Vagina (tissue), 2 donors: ENCODE results near the gene BNIP3. TPM values are rescaled to one million over a fixed set of nuclear protein-coding genes. Genes with fewer than 3 reads are reported as not detected.

ENCODE experiments used
- DNase-seq, 2 donors: peaks; one replicate each; pipeline ENCODE4 v3.0.0-alpha.2; 2017; ENCODE audit errors: extremely low spot score in 2 of 2
- H3K27ac ChIP-seq: fragments of 200-600 bp; sonication (generic); one replicate; pipeline ENCODE4 v1.5.1; 2019
- H3K27me3 ChIP-seq: fragments of 200-600 bp; sonication (generic); one replicate; pipeline ENCODE4 v1.5.1; 2019
- H3K36me3 ChIP-seq, 2 donors: fragments of 200-600 bp; sonication (generic); one replicate each; pipeline ENCODE4 v1.5.1; 2017 to 2019
- H3K4me1 ChIP-seq: fragments of 200-600 bp; sonication (generic); one replicate; pipeline ENCODE4 v1.5.1; 2019
- H3K4me3 ChIP-seq, 2 donors: fragments of 200-600 bp; sonication (generic); 1 replicate in 1 of 2; 2 replicates in 1 of 2; pipeline ENCODE4 v1.5.1; 2016 to 2019
- H3K9me3 ChIP-seq: fragments of 200-600 bp; sonication (generic); one replicate; pipeline ENCODE4 v1.5.1; 2019
- POLR2A ChIP-seq, 2 donors: fragments of 450-650 bp; IDR thresholded peaks; one replicate each; pipeline ENCODE4 v1.6.1; 2017; ENCODE audit warnings: antibody characterized with exemption in 2 of 2, mild to moderate bottlenecking in 2 of 2, moderate library complexity in 2 of 2
- POLR2AphosphoS5 ChIP-seq, 2 donors: sonication (generic); formaldehyde crosslinking; IDR thresholded peaks; one replicate each; pipeline ENCODE4 v1.9.0; 2017; ENCODE audit warnings: antibody characterized with exemption in 2 of 2, mild to moderate bottlenecking in 2 of 2, low read depth in 1 of 2; ENCODE audit not compliant: insufficient read depth in 1 of 2
- intact Hi-C: fragments of 100-400 bp; cut with DNase I; formaldehyde crosslinking; loops from one replicate; pipeline ENCODE4 v1.15.1; 2023
- total RNA-seq: library from RNA; depleted of rRNA; stranded (reverse); fragments of >200 nt; gene quantifications from one replicate; pipeline ENCODE4 v1.2.3, GENCODE V29; 2016
- TF ChIP-seq, protein P1 (sequence below), 3 experiments: fragments of 450-650 bp in 2 of 3; fragments of 200-600 bp in 1 of 3; sonication (generic) in 1 of 3; IDR thresholded peaks; one replicate each; pipeline ENCODE4 v1.5.1; 2017 to 2019; ENCODE audit warnings: antibody characterized with exemption in 3 of 3, mild to moderate bottlenecking in 2 of 3, moderate library complexity in 2 of 3

The BNIP3 gene
- total RNA-seq, 1 donor from 2014 or later = 40.8 TPM

DNA sequence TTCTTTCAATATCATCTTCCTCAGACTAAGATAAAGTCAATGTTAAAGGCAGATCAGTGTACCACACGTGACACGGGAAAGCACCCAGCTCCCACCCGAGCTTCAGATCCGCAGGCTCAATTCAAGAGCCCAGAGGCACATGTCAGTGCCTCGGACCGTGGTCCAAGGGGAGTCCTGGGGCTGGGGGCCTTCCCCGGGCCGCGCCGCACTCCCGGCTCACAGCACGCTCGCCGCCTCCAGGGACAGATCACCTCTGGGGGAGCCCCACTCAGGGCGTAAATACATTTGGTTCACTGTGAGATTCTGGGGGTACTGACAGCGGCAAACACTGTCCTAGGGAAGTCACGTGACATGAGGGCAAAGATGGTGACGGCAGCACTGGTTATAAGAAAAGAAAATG lies 10.8 kb downstream of the BNIP3 start:
- Histone ChIP-seq H3K27ac (no peak overlapping the region), H3K27me3 (no peaks in the 10 kb centered on the region), H3K4me1 (peaks cover 7% of the 10 kb centered on the region), H3K4me3 (no peak overlapping the region), H3K9me3 (no peaks in the 10 kb centered on the region), H3K36me3 (peaks cover 0 to 37% of the 10 kb centered on the region in 2 donors)
- no peak for DNase-seq
- intact Hi-C loops = no loop called here
- TF ChIP-seq POLR2A (IDR thresholded peaks at IDR 0.05) (no peak), POLR2AphosphoS5 (IDR thresholded peaks at IDR 0.05; ENCODE audit: insufficient read depth in 1 of 2, low read depth in 1 of 2) (no peak)
- TF ChIP-seq, protein P1, sequence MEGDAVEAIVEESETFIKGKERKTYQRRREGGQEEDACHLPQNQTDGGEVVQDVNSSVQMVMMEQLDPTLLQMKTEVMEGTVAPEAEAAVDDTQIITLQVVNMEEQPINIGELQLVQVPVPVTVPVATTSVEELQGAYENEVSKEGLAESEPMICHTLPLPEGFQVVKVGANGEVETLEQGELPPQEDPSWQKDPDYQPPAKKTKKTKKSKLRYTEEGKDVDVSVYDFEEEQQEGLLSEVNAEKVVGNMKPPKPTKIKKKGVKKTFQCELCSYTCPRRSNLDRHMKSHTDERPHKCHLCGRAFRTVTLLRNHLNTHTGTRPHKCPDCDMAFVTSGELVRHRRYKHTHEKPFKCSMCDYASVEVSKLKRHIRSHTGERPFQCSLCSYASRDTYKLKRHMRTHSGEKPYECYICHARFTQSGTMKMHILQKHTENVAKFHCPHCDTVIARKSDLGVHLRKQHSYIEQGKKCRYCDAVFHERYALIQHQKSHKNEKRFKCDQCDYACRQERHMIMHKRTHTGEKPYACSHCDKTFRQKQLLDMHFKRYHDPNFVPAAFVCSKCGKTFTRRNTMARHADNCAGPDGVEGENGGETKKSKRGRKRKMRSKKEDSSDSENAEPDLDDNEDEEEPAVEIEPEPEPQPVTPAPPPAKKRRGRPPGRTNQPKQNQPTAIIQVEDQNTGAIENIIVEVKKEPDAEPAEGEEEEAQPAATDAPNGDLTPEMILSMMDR (IDR thresholded peaks at IDR 0.05) = no peak

DNA sequence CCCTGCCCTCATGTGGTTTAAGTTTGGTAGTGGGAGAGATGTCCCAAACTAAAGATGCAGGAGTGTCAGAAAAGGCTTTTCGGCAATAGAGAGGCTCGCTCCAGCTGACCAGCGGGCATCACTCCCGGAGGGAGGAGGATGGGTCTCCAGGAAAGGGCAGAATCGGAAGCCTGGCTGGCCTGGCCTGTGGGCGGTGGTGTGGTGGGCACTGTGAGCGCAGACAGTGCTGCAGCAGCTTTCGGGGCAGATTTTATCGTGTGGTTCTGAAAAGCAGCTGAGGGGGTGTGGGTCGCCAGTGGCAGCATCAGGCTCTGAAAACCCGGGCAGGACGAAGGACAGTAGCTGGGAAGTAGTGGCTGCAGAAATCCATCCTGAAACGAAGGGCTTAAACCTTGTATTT lies 12.8 kb downstream of the BNIP3 start:
- H3K9me3 ChIP-seq = no peaks in the 10 kb centered on the region
- peaks cover 0 to 44% of the 10 kb centered on the region in 2 donors for H3K36me3 ChIP-seq
- H3K4me3 ChIP-seq = no peak overlapping the region
- no peak for DNase-seq
- TF ChIP-seq POLR2AphosphoS5 (IDR thresholded peaks at IDR 0.05; ENCODE audit: insufficient read depth in 1 of 2, low read depth in 1 of 2) (no peak), POLR2A (IDR thresholded peaks at IDR 0.05) (no peak)
- TF ChIP-seq, protein P1 (IDR thresholded peaks at IDR 0.05) = no peak
- H3K27ac ChIP-seq = no peak overlapping the region
- no peaks in the 10 kb centered on the region for H3K27me3 ChIP-seq
- peaks cover 7% of the 10 kb centered on the region for H3K4me1 ChIP-seq
- intact Hi-C loops = loop anchor here (10.0 kb wide), 1 partner anchor 64 kb away; the partner anchor contains the start of gene PPP2R2D

DNA sequence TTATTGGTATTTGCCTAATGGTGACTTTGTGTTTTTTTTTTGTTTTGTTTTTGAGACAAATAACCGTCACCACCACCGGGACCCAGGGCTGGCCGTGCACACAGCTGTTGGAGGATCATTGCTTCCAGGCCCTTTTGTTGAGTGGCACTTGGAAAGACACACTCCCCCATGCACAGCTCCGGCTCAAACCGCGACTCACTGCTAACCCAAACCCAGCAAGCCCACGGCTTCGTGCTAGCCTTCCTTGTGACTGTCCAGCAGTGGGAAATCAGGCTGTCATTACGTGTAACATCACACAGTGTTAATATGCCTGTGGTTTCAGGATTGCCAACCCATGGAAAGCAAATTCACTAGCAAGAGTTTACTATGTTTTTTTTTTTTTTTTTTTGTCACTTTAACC lies 17.4 kb downstream of the BNIP3 start:
- Histone ChIP-seq H3K4me3 (no peak overlapping the region), H3K9me3 (no peaks in the 10 kb centered on the region), H3K36me3 (peaks cover 0 to 20% of the 10 kb centered on the region in 2 donors), H3K27me3 (no peaks in the 10 kb centered on the region), H3K27ac (no peak overlapping the region), H3K4me1 (no peaks in the 10 kb centered on the region)
- no peak for DNase-seq
- TF ChIP-seq, protein P1 (IDR thresholded peaks at IDR 0.05) = no peak
- no peak for TF ChIP-seq POLR2A (IDR thresholded peaks at IDR 0.05)
- intact Hi-C loops = loop anchor here (10.0 kb wide), 1 partner anchor 59 kb away; the partner anchor contains the start of gene PPP2R2D

DNA sequence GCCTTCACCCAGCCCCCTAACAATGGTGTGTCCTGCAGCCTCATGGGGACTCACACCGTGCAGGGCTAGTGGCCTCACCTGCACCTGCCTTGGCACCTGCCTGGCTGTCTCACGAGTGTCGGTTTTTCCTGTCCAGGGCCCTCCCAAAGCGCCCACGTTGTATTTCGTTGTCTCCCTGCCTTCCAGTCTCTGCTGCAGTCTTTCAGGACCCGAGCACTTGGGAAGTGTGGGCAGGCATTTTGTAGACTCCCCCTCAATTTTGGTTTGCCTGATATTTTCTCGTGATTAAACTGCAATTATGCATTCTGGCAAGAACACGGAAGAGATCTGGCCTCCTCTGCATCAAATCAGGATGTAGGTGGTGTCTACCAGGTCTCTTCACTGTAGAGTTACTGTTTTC lies 17.9 kb downstream of the BNIP3 start:
- TF ChIP-seq, protein P1 (IDR thresholded peaks at IDR 0.05) = no peak
- TF ChIP-seq POLR2AphosphoS5 (IDR thresholded peaks at IDR 0.05; ENCODE audit: insufficient read depth in 1 of 2, low read depth in 1 of 2) = no peak
- TF ChIP-seq POLR2A (IDR thresholded peaks at IDR 0.05) = no peak
- DNase-seq = no peak
- no peaks in the 10 kb centered on the region for H3K27me3 ChIP-seq
- H3K4me3 ChIP-seq = no peak overlapping the region
- H3K9me3 ChIP-seq = no peaks in the 10 kb centered on the region
- H3K4me1 ChIP-seq = no peaks in the 10 kb centered on the region
- H3K27ac ChIP-seq = no peak overlapping the region
- peaks cover 0 to 15% of the 10 kb centered on the region in 2 donors for H3K36me3 ChIP-seq
- intact Hi-C loops = loop anchor here (10.0 kb wide), 1 partner anchor 59 kb away; the partner anchor contains the start of gene PPP2R2D

DNA sequence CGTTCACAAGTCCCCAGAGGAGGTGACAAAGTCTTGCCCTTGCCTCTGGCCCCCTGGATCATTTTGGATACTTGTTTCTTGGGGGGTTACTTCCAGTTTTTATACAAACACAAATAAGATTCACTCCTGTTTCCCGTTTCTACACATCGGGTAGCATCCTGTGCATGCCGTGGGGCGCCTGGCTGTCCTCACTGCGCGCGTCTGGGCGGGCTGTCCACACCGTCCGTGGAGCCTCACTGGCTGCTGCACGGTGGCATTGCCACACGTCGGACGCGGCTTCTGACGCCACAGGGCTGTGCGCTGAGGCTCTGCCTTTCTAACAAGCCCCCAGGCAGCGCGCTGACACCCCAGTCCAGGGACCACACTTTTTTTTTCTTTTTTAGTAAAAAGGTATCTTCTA lies 18.4 kb downstream of the BNIP3 start:
- Histone ChIP-seq H3K4me3 (no peak overlapping the region), H3K4me1 (no peaks in the 10 kb centered on the region), H3K27ac (no peak overlapping the region), H3K27me3 (no peaks in the 10 kb centered on the region), H3K9me3 (no peaks in the 10 kb centered on the region), H3K36me3 (peaks cover 0 to 10% of the 10 kb centered on the region in 2 donors)
- TF ChIP-seq POLR2A (IDR thresholded peaks at IDR 0.05) (no peak), POLR2AphosphoS5 (IDR thresholded peaks at IDR 0.05; ENCODE audit: insufficient read depth in 1 of 2, low read depth in 1 of 2) (no peak)
- TF ChIP-seq, protein P1 (IDR thresholded peaks at IDR 0.05) = no peak
- no peak for DNase-seq
- intact Hi-C loops = loop anchor here (10.0 kb wide), 1 partner anchor 59 kb away; the partner anchor contains the start of gene PPP2R2D
